Measurements from ENCODE around the gene TNFRSF1B. TPM values are rescaled to one million over a fixed set of nuclear protein-coding genes. Genes with fewer than 3 reads are reported as not detected.

Gene TNFRSF1B
- total and polyA plus RNA-seq, 2 experiments from 2014 or later: 0.91 to 4.1 TPM

DNA sequence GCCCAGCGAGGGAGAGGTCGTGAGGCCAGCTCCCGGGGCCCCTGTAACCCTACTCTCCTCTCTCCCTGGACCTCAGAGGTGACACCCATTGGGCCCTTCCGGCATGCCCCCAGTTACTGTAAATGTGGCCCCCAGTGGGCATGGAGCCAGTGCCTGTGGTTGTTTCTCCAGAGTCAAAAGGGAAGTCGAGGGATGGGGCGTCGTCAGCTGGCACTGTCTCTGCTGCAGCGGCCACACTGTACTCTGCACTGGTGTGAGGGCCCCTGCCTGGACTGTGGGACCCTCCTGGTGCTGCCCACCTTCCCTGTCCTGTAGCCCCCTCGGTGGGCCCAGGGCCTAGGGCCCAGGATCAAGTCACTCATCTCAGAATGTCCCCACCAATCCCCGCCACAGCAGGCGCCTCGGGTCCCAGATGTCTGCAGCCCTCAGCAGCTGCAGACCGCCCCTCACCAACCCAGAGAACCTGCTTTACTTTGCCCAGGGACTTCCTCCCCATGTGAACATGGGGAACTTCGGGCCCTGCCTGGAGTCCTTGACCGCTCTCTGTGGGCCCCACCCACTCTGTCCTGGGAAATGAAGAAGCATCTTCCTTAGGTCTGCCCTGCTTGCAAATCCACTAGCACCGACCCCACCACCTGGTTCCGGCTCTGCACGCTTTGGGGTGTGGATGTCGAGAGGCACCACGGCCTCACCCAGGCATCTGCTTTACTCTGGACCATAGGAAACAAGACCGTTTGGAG is 23.7 kb upstream of the TNFRSF1B start:
- H3K4me1 Mint-ChIP-seq: peaks cover 10% of the 10 kb centered on the region; the same call in 2 of the 3 replicates
- Histone ChIP-seq H4K20me1 (replicated peaks; ENCODE audit: insufficient read depth) (no peaks in the 10 kb centered on the region), H2AFZ (no peak overlapping the region), H3K27ac (ENCODE audit: low read depth) (no peak overlapping the region), H3K4me3 (no peak overlapping the region), H3K27me3 (ENCODE audit: insufficient read depth) (no peaks in the 10 kb centered on the region), H3F3A (replicated peaks; ENCODE audit: low read depth) (0 out of 2 replicates have a peak, but pooled peaks cover 10% of the 10 kb centered on the region), H3K4me1 (ENCODE audit: insufficient read depth) (no peaks in the 10 kb centered on the region), H3K79me2 (replicated peaks; ENCODE audit: insufficient read depth) (no peaks in the 10 kb centered on the region), H3K9me2 (ENCODE audit: insufficient read depth) (no peaks in the 10 kb centered on the region), H3K4me2 (no peak overlapping the region), H3K36me3 (ENCODE audit: insufficient read depth) (no peaks in the 10 kb centered on the region; the same call in 1 of the 2 replicates)
- DNase-seq (ENCODE audit: low spot score): no peak
- H3K4me3 Mint-ChIP-seq: no peak overlapping the region
- ATAC-seq: no peak
- no peaks in the 10 kb centered on the region for H3K9me3 Mint-ChIP-seq
- no peak overlapping the region for H3K27ac Mint-ChIP-seq
- TF ChIP-seq, protein P1, sequence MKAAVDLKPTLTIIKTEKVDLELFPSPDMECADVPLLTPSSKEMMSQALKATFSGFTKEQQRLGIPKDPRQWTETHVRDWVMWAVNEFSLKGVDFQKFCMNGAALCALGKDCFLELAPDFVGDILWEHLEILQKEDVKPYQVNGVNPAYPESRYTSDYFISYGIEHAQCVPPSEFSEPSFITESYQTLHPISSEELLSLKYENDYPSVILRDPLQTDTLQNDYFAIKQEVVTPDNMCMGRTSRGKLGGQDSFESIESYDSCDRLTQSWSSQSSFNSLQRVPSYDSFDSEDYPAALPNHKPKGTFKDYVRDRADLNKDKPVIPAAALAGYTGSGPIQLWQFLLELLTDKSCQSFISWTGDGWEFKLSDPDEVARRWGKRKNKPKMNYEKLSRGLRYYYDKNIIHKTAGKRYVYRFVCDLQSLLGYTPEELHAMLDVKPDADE (IDR thresholded peaks at IDR 0.05): no peak
- no peak for TF ChIP-seq CREB1 (CRISPR knock-in tag; IDR thresholded peaks at IDR 0.05; ENCODE audit: low read depth)
- TF ChIP-seq NANOG (IDR thresholded peaks at IDR 0.05; ENCODE audit: borderline replicate concordance): no peak
- no peaks in the 10 kb centered on the region for H3K36me3 Mint-ChIP-seq (ENCODE audit: low read depth)
- H3K27me3 Mint-ChIP-seq (ENCODE audit: insufficient read depth, low read depth, poor library complexity): peaks cover 3% of the 10 kb centered on the region

DNA sequence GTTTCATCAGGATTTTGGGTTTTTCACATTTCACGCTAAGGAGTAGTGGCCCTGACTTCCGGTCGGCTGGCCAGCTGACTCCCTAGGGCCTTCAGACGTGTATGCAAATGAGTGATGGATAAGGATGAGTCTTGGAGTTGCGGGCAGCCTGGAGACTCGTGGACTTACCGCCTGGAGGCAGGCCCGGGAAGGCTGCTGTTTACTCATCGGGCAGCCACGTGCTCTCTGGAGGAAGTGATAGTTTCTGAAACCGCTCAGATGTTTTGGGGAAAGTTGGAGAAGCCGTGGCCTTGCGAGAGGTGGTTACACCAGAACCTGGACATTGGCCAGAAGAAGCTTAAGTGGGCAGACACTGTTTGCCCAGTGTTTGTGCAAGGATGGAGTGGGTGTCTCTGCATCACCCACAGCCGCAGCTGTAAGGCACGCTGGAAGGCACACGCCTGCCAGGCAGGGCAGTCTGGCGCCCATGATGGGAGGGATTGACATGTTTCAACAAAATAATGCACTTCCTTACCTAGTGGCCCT is 23.1 kb upstream of the TNFRSF1B start:
- no peak for TF ChIP-seq ZNF114 (CRISPR knock-in tag; IDR thresholded peaks at IDR 0.05)
- TF ChIP-seq, protein P2, sequence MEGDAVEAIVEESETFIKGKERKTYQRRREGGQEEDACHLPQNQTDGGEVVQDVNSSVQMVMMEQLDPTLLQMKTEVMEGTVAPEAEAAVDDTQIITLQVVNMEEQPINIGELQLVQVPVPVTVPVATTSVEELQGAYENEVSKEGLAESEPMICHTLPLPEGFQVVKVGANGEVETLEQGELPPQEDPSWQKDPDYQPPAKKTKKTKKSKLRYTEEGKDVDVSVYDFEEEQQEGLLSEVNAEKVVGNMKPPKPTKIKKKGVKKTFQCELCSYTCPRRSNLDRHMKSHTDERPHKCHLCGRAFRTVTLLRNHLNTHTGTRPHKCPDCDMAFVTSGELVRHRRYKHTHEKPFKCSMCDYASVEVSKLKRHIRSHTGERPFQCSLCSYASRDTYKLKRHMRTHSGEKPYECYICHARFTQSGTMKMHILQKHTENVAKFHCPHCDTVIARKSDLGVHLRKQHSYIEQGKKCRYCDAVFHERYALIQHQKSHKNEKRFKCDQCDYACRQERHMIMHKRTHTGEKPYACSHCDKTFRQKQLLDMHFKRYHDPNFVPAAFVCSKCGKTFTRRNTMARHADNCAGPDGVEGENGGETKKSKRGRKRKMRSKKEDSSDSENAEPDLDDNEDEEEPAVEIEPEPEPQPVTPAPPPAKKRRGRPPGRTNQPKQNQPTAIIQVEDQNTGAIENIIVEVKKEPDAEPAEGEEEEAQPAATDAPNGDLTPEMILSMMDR (conservative IDR thresholded peaks at IDR 0.05; ENCODE audit: low read depth in 2 of 2): no peak
- Histone ChIP-seq H3K79me2 (replicated peaks; ENCODE audit: insufficient read depth) (no peaks in the 10 kb centered on the region), H3K4me2 (no peak overlapping the region), H3K27me3 (ENCODE audit: insufficient read depth) (no peaks in the 10 kb centered on the region), H3K4me3 (no peak overlapping the region), H2AFZ (no peak overlapping the region), H3K36me3 (ENCODE audit: insufficient read depth) (no peaks in the 10 kb centered on the region; the same call in 1 of the 2 replicates), H3K4me1 (ENCODE audit: insufficient read depth) (no peaks in the 10 kb centered on the region), H4K20me1 (replicated peaks; ENCODE audit: insufficient read depth) (no peaks in the 10 kb centered on the region), H3K9me2 (ENCODE audit: insufficient read depth) (no peaks in the 10 kb centered on the region), H3K27ac (ENCODE audit: low read depth) (no peak overlapping the region), H3F3A (replicated peaks; ENCODE audit: low read depth) (0 out of 2 replicates have a peak, but pooled peaks cover 10% of the 10 kb centered on the region)
- DNase-seq (ENCODE audit: low spot score) (no peak), ATAC-seq (no peak)
- Mint-ChIP-seq H3K4me1 (peaks cover 10% of the 10 kb centered on the region; the same call in 2 of the 3 replicates), H3K4me3 (no peak overlapping the region), H3K36me3 (ENCODE audit: low read depth) (no peaks in the 10 kb centered on the region), H3K9me3 (no peaks in the 10 kb centered on the region), H3K27me3 (ENCODE audit: insufficient read depth, low read depth, poor library complexity) (no peaks in the 10 kb centered on the region), H3K27ac (no peak overlapping the region)

DNA sequence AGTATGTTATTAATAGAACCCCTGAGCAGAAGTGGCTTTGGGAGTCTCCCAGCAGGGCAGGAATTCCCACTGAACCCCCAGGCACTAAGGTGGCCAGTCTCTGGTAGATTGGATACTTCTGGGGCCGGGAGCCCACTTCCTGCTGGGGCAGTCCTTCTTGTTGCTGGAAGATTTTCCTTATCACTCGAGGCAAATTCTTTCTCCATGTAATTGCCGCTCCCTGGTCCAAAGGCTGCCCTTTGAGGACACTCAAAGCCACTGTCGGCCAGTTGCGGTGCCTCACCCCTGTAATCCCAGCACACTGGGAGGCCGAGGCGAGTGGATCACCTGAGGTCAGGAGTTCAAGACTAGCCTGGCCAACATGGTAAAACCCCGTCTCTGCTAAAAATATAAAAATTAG is 22.6 kb upstream of the TNFRSF1B start:
- no peaks in the 10 kb centered on the region for H3K9me2 ChIP-seq (ENCODE audit: insufficient read depth)
- no peaks in the 10 kb centered on the region for H3K4me1 ChIP-seq (ENCODE audit: insufficient read depth)
- peaks cover 10% of the 10 kb centered on the region; the same call in 2 of the 3 replicates for H3K4me1 Mint-ChIP-seq
- no peak overlapping the region for H3K27ac Mint-ChIP-seq
- no peaks in the 10 kb centered on the region for H3K27me3 Mint-ChIP-seq (ENCODE audit: insufficient read depth, low read depth, poor library complexity)
- H3K36me3 ChIP-seq (ENCODE audit: insufficient read depth): no peaks in the 10 kb centered on the region; the same call in 1 of the 2 replicates
- H3K36me3 Mint-ChIP-seq (ENCODE audit: low read depth): no peaks in the 10 kb centered on the region
- no peak overlapping the region for H3K4me3 Mint-ChIP-seq
- H3K4me3 ChIP-seq: no peak overlapping the region
- 0 out of 2 replicates have a peak, but pooled peaks cover 10% of the 10 kb centered on the region for H3F3A ChIP-seq (replicated peaks; ENCODE audit: low read depth)
- H3K4me2 ChIP-seq: no peak overlapping the region
- no peaks in the 10 kb centered on the region for H4K20me1 ChIP-seq (replicated peaks; ENCODE audit: insufficient read depth)
- no peak for ATAC-seq
- no peaks in the 10 kb centered on the region for H3K27me3 ChIP-seq (ENCODE audit: insufficient read depth)
- no peak for DNase-seq (ENCODE audit: low spot score)
- no peaks in the 10 kb centered on the region for H3K79me2 ChIP-seq (replicated peaks; ENCODE audit: insufficient read depth)
- no peak overlapping the region for H3K27ac ChIP-seq (ENCODE audit: low read depth)
- H2AFZ ChIP-seq: no peak overlapping the region
- H3K9me3 Mint-ChIP-seq: no peaks in the 10 kb centered on the region
- TF ChIP-seq EZH2 (IDR thresholded peaks at IDR 0.05; ENCODE audit: low read depth, unreplicated experiment): no peak
- TF ChIP-seq ZNF331 (CRISPR knock-in tag; IDR thresholded peaks at IDR 0.05; ENCODE audit: low read depth): no peak
- TF ChIP-seq STAT1 (IDR thresholded peaks at IDR 0.05; ENCODE audit: unreplicated experiment): no peak
- TF ChIP-seq ZNF114 (CRISPR knock-in tag; IDR thresholded peaks at IDR 0.05): no peak
- TF ChIP-seq NANOG (IDR thresholded peaks at IDR 0.05; ENCODE audit: borderline replicate concordance): no peak
- TF ChIP-seq POLR2AphosphoS5 (IDR thresholded peaks at IDR 0.05; ENCODE audit: low read depth): no peak
- TF ChIP-seq, protein P1 (IDR thresholded peaks at IDR 0.05): no peak
- TF ChIP-seq, protein P3, sequence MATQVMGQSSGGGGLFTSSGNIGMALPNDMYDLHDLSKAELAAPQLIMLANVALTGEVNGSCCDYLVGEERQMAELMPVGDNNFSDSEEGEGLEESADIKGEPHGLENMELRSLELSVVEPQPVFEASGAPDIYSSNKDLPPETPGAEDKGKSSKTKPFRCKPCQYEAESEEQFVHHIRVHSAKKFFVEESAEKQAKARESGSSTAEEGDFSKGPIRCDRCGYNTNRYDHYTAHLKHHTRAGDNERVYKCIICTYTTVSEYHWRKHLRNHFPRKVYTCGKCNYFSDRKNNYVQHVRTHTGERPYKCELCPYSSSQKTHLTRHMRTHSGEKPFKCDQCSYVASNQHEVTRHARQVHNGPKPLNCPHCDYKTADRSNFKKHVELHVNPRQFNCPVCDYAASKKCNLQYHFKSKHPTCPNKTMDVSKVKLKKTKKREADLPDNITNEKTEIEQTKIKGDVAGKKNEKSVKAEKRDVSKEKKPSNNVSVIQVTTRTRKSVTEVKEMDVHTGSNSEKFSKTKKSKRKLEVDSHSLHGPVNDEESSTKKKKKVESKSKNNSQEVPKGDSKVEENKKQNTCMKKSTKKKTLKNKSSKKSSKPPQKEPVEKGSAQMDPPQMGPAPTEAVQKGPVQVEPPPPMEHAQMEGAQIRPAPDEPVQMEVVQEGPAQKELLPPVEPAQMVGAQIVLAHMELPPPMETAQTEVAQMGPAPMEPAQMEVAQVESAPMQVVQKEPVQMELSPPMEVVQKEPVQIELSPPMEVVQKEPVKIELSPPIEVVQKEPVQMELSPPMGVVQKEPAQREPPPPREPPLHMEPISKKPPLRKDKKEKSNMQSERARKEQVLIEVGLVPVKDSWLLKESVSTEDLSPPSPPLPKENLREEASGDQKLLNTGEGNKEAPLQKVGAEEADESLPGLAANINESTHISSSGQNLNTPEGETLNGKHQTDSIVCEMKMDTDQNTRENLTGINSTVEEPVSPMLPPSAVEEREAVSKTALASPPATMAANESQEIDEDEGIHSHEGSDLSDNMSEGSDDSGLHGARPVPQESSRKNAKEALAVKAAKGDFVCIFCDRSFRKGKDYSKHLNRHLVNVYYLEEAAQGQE (IDR thresholded peaks at IDR 0.05; ENCODE audit: unreplicated experiment): no peak

All from GM23338 (cell line).